ENCODE measurements around the gene KRT35.
A peak's percentile ranks its signal among the peaks of the same experiment; 100 is the strongest.

The KRT35 gene

DNA sequence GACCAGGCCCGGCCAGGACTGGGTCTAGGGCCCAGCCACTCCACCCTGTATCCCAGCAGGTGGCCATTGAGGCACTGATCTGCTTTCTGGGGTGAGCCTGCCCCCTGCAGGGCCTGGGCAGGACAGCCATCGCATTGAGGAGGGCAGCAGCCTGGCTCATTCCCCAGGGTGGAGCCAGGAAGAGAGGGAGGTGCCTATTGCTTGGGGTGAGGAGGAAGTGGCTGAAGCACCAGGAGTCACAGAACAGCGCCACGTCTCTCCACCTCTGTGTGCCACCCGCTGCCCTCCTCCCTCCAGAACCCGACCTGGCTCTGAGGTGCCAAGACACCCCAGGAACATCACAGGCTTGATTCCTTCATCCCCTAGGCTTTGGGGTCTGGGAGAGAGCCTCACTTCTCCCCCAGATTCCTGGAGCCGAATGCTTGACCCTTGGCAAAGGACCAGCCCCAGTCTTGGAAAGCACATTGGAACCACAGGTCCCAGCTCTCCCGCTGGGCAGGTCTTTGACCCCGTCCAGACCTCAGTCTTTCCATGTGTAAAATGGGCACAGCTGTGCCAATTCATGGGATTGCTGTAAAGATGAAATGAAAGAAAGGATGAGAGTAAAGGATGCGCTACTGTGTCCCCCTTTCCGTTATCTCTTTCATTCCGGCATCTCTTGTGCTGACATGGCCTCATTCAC, 16.0 kb upstream of the KRT35 start:
- CTCF ChIA-PET: interaction anchor here (0.6 to 3.2 kb wide), 23 partner anchors 9 to 639 kb away, joined by 3 to 25 read pairs (median 5); partner anchors contain the start of genes KRT13, KRT17 and KRT35
- Histone ChIP-seq H3K4me1 (ENCODE audit: control insufficient read depth, insufficient read depth, low read length) (peaks cover 6% of the 10 kb centered on the region), H3K27ac (ENCODE audit: extremely low read depth, low read depth, low read length) (no peak overlapping the region)
- TF ChIP-seq ZNF629 (tag by site-specific recombination; IDR thresholded peaks at IDR 0.05) (0 out of 2 replicates have a peak, but pooled peaks have one; percentile 11), ZSCAN5A (tag by site-specific recombination; IDR thresholded peaks at IDR 0.05) (no peak), SCRT2 (tag by site-specific recombination; IDR thresholded peaks at IDR 0.05) (no peak), ZNF423 (tag by site-specific recombination; IDR thresholded peaks at IDR 0.05) (peak; percentile 59), ZNF621 (tag by site-specific recombination; IDR thresholded peaks at IDR 0.05) (no peak), ZNF354C (tag by site-specific recombination; IDR thresholded peaks at IDR 0.05; ENCODE audit: borderline replicate concordance, low read depth) (no peak), KLF1 (tag by site-specific recombination; IDR thresholded peaks at IDR 0.05) (peak; percentile 71), ZNF585B (tag by site-specific recombination; IDR thresholded peaks at IDR 0.05) (no peak), ZIC2 (tag by site-specific recombination; IDR thresholded peaks at IDR 0.05) (peak; percentile 89), ZBTB8A (tag by site-specific recombination; IDR thresholded peaks at IDR 0.05) (peak; percentile 31; the same call in 1 of the 2 replicates), GLIS1 (tag by site-specific recombination; IDR thresholded peaks at IDR 0.05) (peak; percentile 65), ZBTB17 (tag by site-specific recombination; IDR thresholded peaks at IDR 0.05) (peak; percentile 78), ZNF2 (tag by site-specific recombination; IDR thresholded peaks at IDR 0.05) (0 out of 2 replicates have a peak, but pooled peaks have one; percentile 34), PRDM10 (tag by site-specific recombination; IDR thresholded peaks at IDR 0.05) (peak; percentile 61), ZSCAN30 (tag by site-specific recombination; IDR thresholded peaks at IDR 0.05) (peak; percentile 78), IKZF3 (tag by site-specific recombination; IDR thresholded peaks at IDR 0.05) (0 out of 2 replicates have a peak, but pooled peaks have one; percentile 15), ZNF670 (tag by site-specific recombination; IDR thresholded peaks at IDR 0.05; ENCODE audit: low read depth) (no peak), ZSCAN23 (tag by site-specific recombination; IDR thresholded peaks at IDR 0.05) (no peak), RBAK (tag by site-specific recombination; IDR thresholded peaks at IDR 0.05) (no peak), ZNF341 (tag by site-specific recombination; IDR thresholded peaks at IDR 0.05; ENCODE audit: low read depth) (peak; percentile 53), ZNF623 (tag by site-specific recombination; IDR thresholded peaks at IDR 0.05) (no peak), ZBTB7A (tag by site-specific recombination; IDR thresholded peaks at IDR 0.05; ENCODE audit: low read depth) (no peak), ZXDB (tag by site-specific recombination; IDR thresholded peaks at IDR 0.05) (no peak), REPIN1 (tag by site-specific recombination; IDR thresholded peaks at IDR 0.05; ENCODE audit: low read depth) (no peak), ZNF791 (tag by site-specific recombination; IDR thresholded peaks at IDR 0.05) (no peak), ZNF654 (tag by site-specific recombination; IDR thresholded peaks at IDR 0.05; ENCODE audit: low read depth) (peak; percentile 79)
- TF ChIP-seq, protein P1, sequence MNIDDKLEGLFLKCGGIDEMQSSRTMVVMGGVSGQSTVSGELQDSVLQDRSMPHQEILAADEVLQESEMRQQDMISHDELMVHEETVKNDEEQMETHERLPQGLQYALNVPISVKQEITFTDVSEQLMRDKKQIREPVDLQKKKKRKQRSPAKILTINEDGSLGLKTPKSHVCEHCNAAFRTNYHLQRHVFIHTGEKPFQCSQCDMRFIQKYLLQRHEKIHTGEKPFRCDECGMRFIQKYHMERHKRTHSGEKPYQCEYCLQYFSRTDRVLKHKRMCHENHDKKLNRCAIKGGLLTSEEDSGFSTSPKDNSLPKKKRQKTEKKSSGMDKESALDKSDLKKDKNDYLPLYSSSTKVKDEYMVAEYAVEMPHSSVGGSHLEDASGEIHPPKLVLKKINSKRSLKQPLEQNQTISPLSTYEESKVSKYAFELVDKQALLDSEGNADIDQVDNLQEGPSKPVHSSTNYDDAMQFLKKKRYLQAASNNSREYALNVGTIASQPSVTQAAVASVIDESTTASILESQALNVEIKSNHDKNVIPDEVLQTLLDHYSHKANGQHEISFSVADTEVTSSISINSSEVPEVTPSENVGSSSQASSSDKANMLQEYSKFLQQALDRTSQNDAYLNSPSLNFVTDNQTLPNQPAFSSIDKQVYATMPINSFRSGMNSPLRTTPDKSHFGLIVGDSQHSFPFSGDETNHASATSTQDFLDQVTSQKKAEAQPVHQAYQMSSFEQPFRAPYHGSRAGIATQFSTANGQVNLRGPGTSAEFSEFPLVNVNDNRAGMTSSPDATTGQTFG (tag by site-specific recombination; IDR thresholded peaks at IDR 0.05; ENCODE audit: borderline replicate concordance): no peak
- TF ChIP-seq, protein P2, sequence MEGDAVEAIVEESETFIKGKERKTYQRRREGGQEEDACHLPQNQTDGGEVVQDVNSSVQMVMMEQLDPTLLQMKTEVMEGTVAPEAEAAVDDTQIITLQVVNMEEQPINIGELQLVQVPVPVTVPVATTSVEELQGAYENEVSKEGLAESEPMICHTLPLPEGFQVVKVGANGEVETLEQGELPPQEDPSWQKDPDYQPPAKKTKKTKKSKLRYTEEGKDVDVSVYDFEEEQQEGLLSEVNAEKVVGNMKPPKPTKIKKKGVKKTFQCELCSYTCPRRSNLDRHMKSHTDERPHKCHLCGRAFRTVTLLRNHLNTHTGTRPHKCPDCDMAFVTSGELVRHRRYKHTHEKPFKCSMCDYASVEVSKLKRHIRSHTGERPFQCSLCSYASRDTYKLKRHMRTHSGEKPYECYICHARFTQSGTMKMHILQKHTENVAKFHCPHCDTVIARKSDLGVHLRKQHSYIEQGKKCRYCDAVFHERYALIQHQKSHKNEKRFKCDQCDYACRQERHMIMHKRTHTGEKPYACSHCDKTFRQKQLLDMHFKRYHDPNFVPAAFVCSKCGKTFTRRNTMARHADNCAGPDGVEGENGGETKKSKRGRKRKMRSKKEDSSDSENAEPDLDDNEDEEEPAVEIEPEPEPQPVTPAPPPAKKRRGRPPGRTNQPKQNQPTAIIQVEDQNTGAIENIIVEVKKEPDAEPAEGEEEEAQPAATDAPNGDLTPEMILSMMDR (tag by site-specific recombination; IDR thresholded peaks at IDR 0.05): peak; percentile 95
- TF ChIP-seq, protein P3, sequence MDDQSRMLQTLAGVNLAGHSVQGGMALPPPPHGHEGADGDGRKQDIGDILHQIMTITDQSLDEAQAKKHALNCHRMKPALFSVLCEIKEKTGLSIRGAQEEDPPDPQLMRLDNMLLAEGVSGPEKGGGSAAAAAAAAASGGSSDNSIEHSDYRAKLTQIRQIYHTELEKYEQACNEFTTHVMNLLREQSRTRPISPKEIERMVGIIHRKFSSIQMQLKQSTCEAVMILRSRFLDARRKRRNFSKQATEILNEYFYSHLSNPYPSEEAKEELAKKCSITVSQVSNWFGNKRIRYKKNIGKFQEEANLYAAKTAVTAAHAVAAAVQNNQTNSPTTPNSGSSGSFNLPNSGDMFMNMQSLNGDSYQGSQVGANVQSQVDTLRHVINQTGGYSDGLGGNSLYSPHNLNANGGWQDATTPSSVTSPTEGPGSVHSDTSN (CRISPR knock-in tag; IDR thresholded peaks at IDR 0.05): peak; percentile 57; the same call in 1 of the 2 replicates

More for the DNA sequence above, 16.0 kb upstream of the KRT35 start:
- H3K36me3 ChIP-seq (ENCODE audit: control insufficient read depth in 2 of 2, insufficient read depth in 1 of 2, low read length in 2 of 2): no peaks in the 10 kb centered on the region
- POLR2A ChIA-PET: no interaction called here
- no peak overlapping the region for H3K4me3 ChIP-seq (ENCODE audit: low read depth, low read length)
- no peaks in the 10 kb centered on the region for H3K9me3 ChIP-seq (ENCODE audit: control insufficient read depth, insufficient read depth, low read depth, low read length)
